ENCODE measurements around the gene RPP25L.

DNA sequence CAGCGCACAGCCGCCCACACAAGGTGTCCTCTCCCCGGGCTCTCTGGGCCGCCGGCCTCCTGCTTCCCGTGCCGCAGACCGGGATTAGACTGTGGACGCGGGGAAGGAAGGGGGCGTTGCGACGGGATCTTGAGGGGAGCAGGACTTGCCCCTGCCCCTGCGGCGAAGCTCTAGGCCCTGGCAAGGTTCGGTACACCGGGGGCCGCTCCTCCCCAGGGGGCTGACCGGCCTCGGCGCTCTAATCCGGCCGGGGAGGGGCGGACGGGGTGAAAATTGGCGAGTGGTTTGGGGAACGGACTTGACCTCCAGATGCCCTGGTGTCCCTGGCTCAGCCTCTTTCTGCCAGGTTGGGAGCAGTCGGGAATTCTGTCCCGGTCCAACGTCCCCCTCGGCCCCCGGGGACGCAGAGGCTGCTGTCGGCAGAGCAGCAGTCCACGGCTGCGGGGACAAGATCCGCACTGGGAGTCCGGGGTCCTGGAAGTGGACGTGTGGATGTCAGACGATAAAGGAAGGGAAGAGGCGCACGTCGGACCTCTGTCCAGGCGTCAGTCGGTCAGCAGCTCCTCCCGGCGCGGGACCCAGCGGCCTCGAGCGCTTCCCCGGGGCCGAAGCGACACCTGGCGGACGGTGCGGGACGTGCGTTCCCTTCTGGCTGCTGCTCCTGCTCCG, 20.5 kb downstream of the RPP25L start:
- TF ChIP-seq RFX5 (IDR thresholded peaks at IDR 0.05; ENCODE audit: low read depth, low read length) (no peak), SP1 (IDR thresholded peaks at IDR 0.05; ENCODE audit: low read depth, low read length) (no peak), ZNF217 (IDR thresholded peaks at IDR 0.05) (no peak), RAD21 (IDR thresholded peaks at IDR 0.05; ENCODE audit: insufficient read depth, low read depth, low read length) (peak; percentile 66), EP300 (IDR thresholded peaks at IDR 0.05; ENCODE audit: borderline replicate concordance in 1 of 2, control insufficient read depth in 1 of 2, low read depth in 2 of 2, low read length in 2 of 2) (no peak), POLR2A (IDR thresholded peaks at IDR 0.05; ENCODE audit: low read depth, low read length) (no peak), NFYB (IDR thresholded peaks at IDR 0.05; ENCODE audit: insufficient read depth, low read depth, low read length) (no peak), CREM (IDR thresholded peaks at IDR 0.05; ENCODE audit: low read depth) (no peak), POLR2AphosphoS5 (IDR thresholded peaks at IDR 0.05; ENCODE audit: low read length) (no peak), JUND (IDR thresholded peaks at IDR 0.05; ENCODE audit: low read depth, low read length) (no peak), JUNB (IDR thresholded peaks at IDR 0.05) (no peak)
- TF ChIP-seq, protein P1, sequence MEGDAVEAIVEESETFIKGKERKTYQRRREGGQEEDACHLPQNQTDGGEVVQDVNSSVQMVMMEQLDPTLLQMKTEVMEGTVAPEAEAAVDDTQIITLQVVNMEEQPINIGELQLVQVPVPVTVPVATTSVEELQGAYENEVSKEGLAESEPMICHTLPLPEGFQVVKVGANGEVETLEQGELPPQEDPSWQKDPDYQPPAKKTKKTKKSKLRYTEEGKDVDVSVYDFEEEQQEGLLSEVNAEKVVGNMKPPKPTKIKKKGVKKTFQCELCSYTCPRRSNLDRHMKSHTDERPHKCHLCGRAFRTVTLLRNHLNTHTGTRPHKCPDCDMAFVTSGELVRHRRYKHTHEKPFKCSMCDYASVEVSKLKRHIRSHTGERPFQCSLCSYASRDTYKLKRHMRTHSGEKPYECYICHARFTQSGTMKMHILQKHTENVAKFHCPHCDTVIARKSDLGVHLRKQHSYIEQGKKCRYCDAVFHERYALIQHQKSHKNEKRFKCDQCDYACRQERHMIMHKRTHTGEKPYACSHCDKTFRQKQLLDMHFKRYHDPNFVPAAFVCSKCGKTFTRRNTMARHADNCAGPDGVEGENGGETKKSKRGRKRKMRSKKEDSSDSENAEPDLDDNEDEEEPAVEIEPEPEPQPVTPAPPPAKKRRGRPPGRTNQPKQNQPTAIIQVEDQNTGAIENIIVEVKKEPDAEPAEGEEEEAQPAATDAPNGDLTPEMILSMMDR (IDR thresholded peaks at IDR 0.05 in 2 of 3, conservative IDR thresholded peaks at IDR 0.05 in 1 of 3; ENCODE audit: control insufficient read depth in 2 of 3, extremely low read depth in 1 of 3, insufficient read depth in 1 of 3, low read depth in 3 of 3, low read length in 3 of 3) = peak; percentile 75 to 94 (median 87)

Data from GM12878 (cell line).